IPS-11a (cell line): Measurements from ENCODE around the gene APOBEC3H.

ENCODE experiments used
- H3K4me3 ChIP-seq: one replicate; pipeline ENCODE4 v1.5.1; 2013; ENCODE audit warnings: low read depth, low read length, control low read depth

Gene APOBEC3H

DNA sequence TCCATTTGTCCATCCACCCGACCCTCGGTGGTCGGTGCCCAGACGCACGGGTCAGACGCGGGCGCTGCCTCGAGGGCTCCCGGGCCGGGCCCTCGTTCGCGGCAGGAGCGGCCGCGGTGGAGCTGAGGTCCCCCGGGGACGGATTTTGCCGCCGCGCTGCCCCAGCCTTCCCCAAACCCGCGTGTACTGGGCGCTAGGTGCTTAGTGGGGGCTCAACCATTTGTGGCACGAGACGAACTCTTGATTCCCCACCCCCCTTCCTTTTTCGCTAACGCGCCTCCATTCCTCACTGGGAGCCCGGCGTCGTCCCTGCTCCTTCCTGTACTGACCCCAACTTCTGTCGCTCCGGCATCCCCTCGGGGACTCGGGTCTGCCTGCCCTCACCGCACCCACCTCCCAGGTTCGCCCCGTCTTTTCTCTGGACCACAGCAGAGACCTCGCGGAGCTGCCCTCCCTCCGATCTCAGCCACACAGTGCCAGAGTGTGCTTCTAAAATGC is 56.2 kb downstream of the APOBEC3H start:
- peak overlapping the region; percentile 43 for H3K4me3 ChIP-seq
